GM18870 (cell line): Measurements from ENCODE around the gene NKG7.
A peak's percentile ranks its signal among the peaks of the same experiment; 100 is the strongest.

ENCODE experiments used
- ATAC-seq: cut with Tn5 transposase; IDR thresholded peaks from one replicate; pipeline ENCODE4 v1.9.1; 2021; ENCODE audit warnings: moderate library complexity; ENCODE audit not compliant: unreplicated experiment

The NKG7 gene

DNA sequence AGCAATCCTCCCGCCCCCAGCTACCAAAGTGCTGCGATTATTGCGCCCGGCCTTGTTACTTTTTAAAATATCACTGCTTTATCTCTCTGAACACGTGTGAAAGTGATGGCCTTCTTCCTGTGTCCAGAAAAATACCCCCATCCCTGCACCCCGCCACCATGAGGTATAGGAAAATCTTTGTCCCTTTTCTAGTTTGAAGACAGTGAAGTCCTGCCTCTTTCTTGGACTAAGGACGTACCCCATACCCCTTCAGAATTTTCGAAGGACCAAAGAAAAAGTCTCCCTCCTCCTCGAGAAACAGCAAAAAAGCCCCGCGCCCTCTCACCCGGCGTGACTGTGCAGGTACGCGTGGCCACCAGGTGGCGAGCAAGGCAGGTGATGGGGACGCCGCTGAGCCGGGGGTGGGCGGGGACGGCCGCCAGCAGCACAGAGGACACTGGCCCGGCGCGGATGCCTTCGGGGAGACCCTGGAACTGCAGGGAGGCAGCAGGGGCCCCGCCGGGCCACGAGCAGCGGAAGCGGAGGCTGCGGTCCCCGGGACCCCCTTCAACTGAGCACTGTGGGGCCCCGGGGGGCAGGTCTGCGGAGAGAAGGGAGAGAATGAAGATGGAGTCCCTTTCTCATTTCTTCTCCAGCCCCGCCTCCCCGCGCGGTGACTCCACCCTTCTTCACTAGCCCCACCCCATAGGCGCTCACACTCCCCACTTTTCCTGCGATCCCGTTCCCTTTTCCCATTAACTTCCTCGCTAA, 33.7 kb downstream of the NKG7 start:
- peak; percentile 42 for ATAC-seq

DNA sequence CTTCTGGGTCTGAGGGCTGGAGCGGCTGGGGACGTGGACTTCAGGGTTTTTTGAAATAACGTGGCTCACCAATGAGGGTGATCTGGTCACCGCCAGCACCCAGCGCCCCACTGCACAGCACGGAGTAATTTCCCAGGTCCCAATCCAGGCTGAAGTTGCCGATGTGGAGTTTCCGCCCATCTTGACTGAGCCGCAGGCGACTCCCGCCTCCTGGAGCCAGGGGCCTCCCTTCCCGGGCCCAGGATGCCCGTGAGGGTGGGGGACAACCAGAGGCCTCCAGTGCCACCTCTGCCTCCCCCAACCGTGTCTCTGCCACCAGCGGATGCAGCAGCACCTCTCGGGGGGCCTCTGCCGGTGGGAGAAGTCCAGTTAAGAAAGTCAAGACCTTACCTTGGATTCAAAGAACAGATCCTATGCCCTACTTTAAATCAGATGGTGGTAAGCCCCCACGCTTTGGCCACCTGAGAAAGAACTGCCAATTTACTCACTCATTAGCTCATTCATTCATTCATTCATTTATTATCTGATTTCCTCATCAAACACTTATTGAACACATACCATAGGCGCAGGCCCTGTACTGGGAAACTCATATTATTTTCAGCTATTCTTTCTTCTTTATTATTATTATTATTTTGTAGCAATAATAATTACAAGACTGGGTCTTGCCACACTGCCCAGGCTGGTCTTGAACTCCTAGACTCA, 34.4 kb downstream of the NKG7 start:
- no peak for ATAC-seq

GRCh38 chr19:51337141-51337860, 35.2 kb downstream of the NKG7 start:
- ATAC-seq = no peak

GRCh38 chr19:51333836-51334460, 38.5 kb downstream of the NKG7 start:
- ATAC-seq = no peak

GRCh38 chr19:51331716-51332115, 40.7 kb downstream of the NKG7 start:
- ATAC-seq = no peak

GRCh38 chr19:51331193-51331592, 41.3 kb downstream of the NKG7 start:
- no peak for ATAC-seq

- ATAC-seq = no peak
These were observed 42.1 kb downstream of the NKG7 start for GRCh38 chr19:51330366-51330765.

DNA sequence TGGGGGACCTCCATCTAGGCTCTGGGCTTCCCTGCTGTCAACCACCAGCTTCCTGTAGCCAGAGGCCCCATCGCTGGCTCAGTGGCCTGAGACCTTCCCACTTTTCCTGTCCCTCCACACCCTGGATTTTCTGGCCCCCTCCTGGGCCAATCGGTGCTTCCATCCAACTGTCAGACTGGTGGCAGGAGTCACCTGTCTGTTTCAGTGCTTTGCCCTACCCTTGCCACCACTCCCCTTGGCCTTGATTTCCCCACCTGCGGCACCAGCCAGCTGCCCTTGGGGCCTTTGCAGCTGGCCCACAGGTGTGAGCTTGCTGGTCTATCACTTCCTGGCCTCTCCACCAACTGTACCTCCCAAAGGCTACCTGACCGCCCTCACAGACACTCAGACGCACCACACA, 43.0 kb downstream of the NKG7 start:
- ATAC-seq = no peak

DNA sequence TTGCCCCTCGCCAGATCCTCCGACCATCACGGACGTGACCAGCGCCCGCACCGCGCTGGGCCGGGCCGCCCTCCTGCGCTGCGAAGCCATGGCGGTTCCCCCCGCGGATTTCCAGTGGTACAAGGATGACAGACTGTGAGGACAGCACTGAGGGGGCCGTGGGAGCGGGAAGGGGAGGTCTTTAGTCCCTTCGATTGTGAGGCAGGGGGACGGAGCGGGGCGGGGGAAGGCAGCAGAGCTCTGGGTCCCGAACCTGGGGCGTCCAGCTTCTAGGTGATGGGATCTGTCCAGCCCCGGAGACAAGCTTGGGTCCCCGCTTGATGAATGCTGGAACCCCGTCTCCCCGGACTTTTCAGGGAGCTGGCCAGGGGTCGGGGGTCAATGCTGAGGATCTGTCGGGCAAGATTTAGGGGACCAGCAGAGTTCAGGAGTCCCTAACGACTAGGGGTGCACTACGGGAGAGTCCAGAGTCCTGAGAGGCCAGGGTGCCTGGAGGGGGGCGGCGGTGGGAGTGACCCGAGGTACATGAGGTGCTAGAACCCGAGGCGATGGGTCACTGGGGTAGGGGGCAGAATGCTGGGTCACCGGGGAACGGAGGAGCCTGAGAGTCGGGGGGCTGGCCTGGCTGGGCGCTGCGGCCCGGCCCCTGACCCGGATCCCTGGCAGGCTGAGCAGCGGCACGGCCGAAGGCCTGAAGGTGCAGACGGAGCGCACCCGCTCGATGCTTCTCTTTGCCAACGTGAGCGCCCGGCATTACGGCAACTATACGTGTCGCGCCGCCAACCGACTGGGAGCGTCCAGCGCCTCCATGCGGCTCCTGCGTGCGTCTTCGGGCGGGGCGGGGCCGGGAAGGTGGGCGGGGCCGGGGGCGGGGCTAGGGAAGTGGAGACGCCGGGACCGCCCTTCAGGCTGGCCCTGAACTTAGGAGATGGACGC, 45.1 kb downstream of the NKG7 start:
- ATAC-seq = no peak

DNA sequence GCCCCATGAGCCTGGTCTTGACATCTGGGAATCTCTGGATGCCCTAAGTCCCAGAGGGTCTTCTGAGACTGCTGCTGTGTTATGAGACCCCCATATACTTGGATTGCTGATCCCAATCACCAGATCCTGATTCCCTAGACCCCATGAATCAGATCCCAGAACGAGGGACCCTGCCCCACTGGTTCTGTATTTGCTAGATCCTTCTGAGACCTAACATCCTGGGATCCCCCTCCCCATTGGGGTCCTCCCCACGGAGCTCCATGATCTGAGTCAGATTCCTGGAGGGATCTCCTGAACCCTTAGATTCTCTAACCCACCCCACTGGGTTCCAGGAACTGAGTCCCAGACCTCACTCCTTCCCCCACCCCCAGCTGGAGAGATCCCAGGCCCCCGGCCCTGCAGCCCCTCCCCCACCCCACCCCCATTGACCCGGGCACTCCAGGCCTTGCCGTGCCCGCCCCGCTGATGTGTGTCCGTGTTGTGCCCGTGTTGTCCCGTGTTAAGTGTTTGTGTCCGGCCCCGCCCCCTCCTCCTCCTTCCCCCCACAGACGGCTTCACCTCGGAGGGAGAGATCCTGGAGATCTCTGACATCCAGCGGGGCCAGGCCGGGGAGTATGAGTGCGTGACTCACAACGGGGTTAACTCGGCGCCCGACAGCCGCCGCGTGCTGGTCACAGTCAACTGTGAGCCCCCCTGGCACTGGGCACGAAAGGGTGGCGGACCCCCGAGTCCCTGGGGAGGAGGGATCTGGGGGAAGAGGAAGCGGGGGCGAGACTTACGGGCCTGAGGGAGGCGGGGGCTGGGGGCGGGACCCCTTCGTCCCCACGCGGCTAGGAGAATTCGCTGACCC, 46.0 kb downstream of the NKG7 start:
- ATAC-seq = no peak

- ATAC-seq = no peak
These were observed 47.1 kb downstream of the NKG7 start for GRCh38 chr19:51325161-51325976.

- no peak for ATAC-seq
These were observed 48.3 kb downstream of the NKG7 start for GRCh38 chr19:51324167-51324481.

DNA sequence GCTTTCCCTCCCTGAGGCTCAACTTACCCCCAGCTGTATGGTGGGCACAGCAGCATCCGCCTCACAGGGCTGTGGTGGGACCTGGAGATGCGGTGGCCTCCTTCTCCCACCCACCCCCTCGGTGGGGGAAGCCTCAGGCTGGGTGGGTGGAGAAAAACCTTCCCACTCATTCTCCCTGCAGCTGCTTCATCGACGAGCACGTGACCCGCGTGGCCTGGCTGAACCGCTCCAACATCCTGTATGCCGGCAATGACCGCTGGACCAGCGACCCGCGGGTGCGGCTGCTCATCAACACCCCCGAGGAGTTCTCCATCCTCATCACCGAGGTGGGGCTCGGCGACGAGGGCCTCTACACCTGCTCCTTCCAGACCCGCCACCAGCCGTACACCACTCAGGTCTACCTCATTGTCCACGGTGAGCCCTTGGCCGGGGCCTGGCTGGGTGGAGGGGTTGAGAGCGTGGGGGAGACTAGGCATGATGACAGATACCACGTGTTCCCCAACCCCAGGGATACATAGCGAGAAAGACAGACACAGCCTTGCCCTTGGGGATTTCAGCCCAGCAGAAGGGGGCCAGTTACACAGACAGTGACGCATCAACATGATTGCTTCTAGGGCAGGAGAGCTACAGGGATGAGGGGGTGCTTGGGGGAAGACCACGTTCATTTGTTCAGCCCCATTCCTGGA, 48.8 kb downstream of the NKG7 start:
- ATAC-seq = no peak

DNA sequence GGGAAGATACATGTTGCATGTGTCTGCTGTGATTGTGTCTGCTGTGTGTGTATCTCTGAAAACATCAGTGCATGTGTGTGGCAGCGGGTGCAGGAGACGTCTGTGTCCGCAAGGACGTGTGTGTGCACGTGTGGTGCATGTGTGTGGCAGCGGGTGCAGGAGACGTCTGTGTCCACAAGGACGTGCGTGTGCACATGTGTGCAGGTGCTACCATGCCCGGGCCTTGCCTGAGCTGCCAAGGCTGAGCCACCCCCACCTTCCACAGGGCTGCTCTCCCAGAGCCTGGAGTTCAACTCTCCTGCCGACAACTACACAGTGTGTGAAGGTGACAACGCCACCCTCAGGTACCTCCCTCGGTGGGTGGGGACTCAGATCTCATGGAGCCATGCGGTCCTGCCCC, 50.7 kb downstream of the NKG7 start:
- no peak for ATAC-seq
